OCI-LY1 (cell line): ENCODE results near the gene SULT6B1.
A peak's percentile ranks its signal among the peaks of the same experiment; 100 is the strongest.

Experiments
- H2AFZ ChIP-seq: fragments of 200-600 bp; sonication (generic), shearing (Covaris generic); 2 replicates; pipeline ENCODE4 v1.6.0; 2014; ENCODE audit warnings: antibody characterized with exemption, mild to moderate bottlenecking, low read length
- H3F3A ChIP-seq: fragments of 200-600 bp; sonication (generic), shearing (Covaris generic); 2 replicates; pipeline ENCODE4 v1.6.0; 2014; ENCODE audit warnings: mild to moderate bottlenecking, antibody characterized with exemption, low read length, moderate library complexity; ENCODE audit not compliant: insufficient read depth
- H3K27ac ChIP-seq: fragments of 200-600 bp; sonication (generic); 2 replicates; pipeline ENCODE4 v1.5.1; 2014; ENCODE audit warnings: low read length, mixed run types, mild to moderate bottlenecking, low read depth; ENCODE audit not compliant: poor library complexity, severe bottlenecking
- H3K27me3 ChIP-seq: fragments of 200-600 bp; sonication (generic); 2 replicates; pipeline ENCODE4 v1.6.0; 2014; ENCODE audit warnings: antibody characterized with exemption, mild to moderate bottlenecking, low read length, moderate library complexity; ENCODE audit not compliant: insufficient read depth
- H3K36me3 ChIP-seq: fragments of 200-600 bp; sonication (generic); 2 replicates; pipeline ENCODE4 v1.6.1; 2014; ENCODE audit warnings: mild to moderate bottlenecking, antibody characterized with exemption, low read length, moderate library complexity, mixed read lengths; ENCODE audit not compliant: insufficient read depth
- H3K4me1 ChIP-seq: fragments of 200-600 bp; sonication (generic); 2 replicates; pipeline ENCODE4 v1.5.1; 2014; ENCODE audit warnings: mild to moderate bottlenecking, low read length, moderate library complexity; ENCODE audit not compliant: insufficient read depth, severe bottlenecking
- H3K4me2 ChIP-seq: fragments of 200-600 bp; sonication (generic), shearing (Covaris generic); 2 replicates; pipeline ENCODE4 v1.6.1; 2014; ENCODE audit warnings: low read length
- H3K4me3 ChIP-seq: fragments of 200-600 bp; sonication (generic); 2 replicates; pipeline ENCODE4 v1.5.1; 2014; ENCODE audit warnings: low read length, low read depth, mild to moderate bottlenecking, mixed read lengths; ENCODE audit not compliant: poor library complexity, severe bottlenecking
- H3K79me2 ChIP-seq: fragments of 200-600 bp; shearing (Covaris generic); 2 replicates; pipeline ENCODE4 v1.6.1; 2016; ENCODE audit warnings: mixed run types, low read length, mixed read lengths; ENCODE audit not compliant: insufficient read depth
- H3K9ac ChIP-seq: fragments of 200-600 bp; sonication (generic), shearing (Covaris generic); 2 replicates; pipeline ENCODE4 v1.6.1; 2014; ENCODE audit warnings: mild to moderate bottlenecking, low read length, mixed read lengths
- H3K9me2 ChIP-seq: fragments of 200-600 bp; sonication (generic), shearing (Covaris generic); 2 replicates; pipeline ENCODE4 v1.6.1; 2014; ENCODE audit warnings: low read depth, mild to moderate bottlenecking, low read length, mixed read lengths
- H3K9me3 ChIP-seq: fragments of 200-600 bp; shearing (Covaris generic); 2 replicates; pipeline ENCODE4 v1.6.1; 2014; ENCODE audit warnings: low read length, mixed read lengths
- H4K20me1 ChIP-seq: fragments of 200-600 bp; sonication (generic), shearing (Covaris generic); 2 replicates; pipeline ENCODE4 v1.6.0; 2016; ENCODE audit warnings: mild to moderate bottlenecking, low read length; ENCODE audit not compliant: insufficient read depth
- CTCF ChIP-seq: fragments of 200-600 bp; sonication (generic), shearing (Covaris generic); IDR thresholded peaks from 2 replicates; pipeline ENCODE4 v1.5.1; 2017; ENCODE audit warnings: mild to moderate bottlenecking, antibody characterized with exemption, low read length, moderate library complexity, mixed read lengths
- EZH2 ChIP-seq: fragments of 200-600 bp; sonication (generic), shearing (Covaris generic); IDR thresholded peaks from 2 replicates; pipeline ENCODE4 v1.8.0; 2017; ENCODE audit warnings: borderline replicate concordance, mixed run types, mild to moderate bottlenecking, antibody characterized with exemption, low read length, moderate library complexity, mixed read lengths

The SULT6B1 gene

GRCh38 chr2:37190290-37190689 is 1.8 kb upstream of the SULT6B1 start:
- H3K36me3 ChIP-seq: no peaks in the 10 kb centered on the region
- H3K27ac ChIP-seq: no peak overlapping the region
- H2AFZ ChIP-seq: no peak overlapping the region
- H4K20me1 ChIP-seq: no peaks in the 10 kb centered on the region
- no peaks in the 10 kb centered on the region for H3K9me2 ChIP-seq
- H3K4me1 ChIP-seq: no peaks in the 10 kb centered on the region
- H3K27me3 ChIP-seq: no peaks in the 10 kb centered on the region; the same call in 1 of the 2 replicates
- H3K9me3 ChIP-seq: no peaks in the 10 kb centered on the region
- H3K4me2 ChIP-seq: no peak overlapping the region
- TF ChIP-seq EZH2 (no peak), CTCF (no peak)
- H3F3A ChIP-seq: no peaks in the 10 kb centered on the region
- H3K4me3 ChIP-seq: no peak overlapping the region
- no peak overlapping the region for H3K9ac ChIP-seq
- no peaks in the 10 kb centered on the region for H3K79me2 ChIP-seq

GRCh38 chr2:37189452-37190153 is 1.1 kb upstream of the SULT6B1 start:
- Histone ChIP-seq H3K9ac (no peak overlapping the region), H3K36me3 (no peaks in the 10 kb centered on the region), H3K4me1 (no peaks in the 10 kb centered on the region), H2AFZ (no peak overlapping the region), H3K27me3 (no peaks in the 10 kb centered on the region; the same call in 1 of the 2 replicates), H3F3A (no peaks in the 10 kb centered on the region), H3K79me2 (no peaks in the 10 kb centered on the region), H3K4me3 (no peak overlapping the region), H3K9me2 (no peaks in the 10 kb centered on the region), H3K27ac (no peak overlapping the region), H4K20me1 (no peaks in the 10 kb centered on the region), H3K4me2 (no peak overlapping the region), H3K9me3 (no peaks in the 10 kb centered on the region)
- TF ChIP-seq EZH2: no peak
- peak; percentile 35; the same call in 1 of the 2 replicates for TF ChIP-seq CTCF

DNA sequence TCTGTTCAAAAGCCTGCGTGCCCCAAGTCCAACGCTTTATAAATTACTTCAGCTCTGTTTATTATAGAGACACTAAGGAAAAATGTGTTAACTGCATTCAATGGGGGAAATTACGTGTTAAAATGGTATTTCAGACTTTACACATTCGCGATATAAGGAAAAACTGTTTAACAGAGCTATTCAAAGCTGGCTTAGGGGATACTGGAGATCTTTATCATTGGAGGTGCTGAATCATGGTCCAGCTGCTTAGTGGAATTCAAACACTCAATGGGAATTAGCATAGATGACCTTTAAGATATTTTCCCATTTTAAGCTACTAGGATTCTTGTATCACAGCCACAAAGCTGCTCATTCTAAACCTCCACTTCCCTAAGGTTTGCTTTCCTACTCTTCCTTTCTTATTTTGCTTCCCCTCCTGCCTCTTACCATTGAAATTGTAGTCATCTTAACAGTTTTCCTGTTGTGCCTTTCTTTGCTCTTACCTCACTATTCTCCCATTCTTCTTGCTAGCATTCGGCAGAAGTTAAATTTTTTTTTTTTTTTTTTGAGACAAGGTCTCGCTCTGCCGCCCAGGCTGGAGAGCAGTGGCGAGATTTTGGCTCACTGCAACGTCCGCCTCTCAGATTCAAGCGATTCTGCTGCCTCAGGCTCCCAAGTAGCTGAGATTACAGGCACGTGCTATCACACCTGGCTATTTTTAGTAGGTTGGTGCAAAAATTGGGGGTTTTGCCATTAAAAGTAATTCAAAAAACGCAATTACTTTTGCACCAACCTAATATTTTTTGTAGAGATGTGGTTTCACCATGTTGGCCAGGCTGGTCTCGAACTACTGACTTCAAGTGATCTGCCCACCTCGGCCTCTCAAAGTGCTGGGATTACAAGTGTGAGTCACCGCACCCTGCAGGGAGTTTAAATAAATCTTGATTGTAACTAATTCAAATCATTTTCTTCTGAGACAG is 6.5 kb downstream of the SULT6B1 start:
- H3K4me3 ChIP-seq: no peak overlapping the region
- no peaks in the 10 kb centered on the region for H3K9me2 ChIP-seq
- no peak overlapping the region for H3K27ac ChIP-seq
- no peaks in the 10 kb centered on the region for H3K4me1 ChIP-seq
- no peak overlapping the region for H3K9ac ChIP-seq
- no peaks in the 10 kb centered on the region for H3F3A ChIP-seq
- no peaks in the 10 kb centered on the region for H3K9me3 ChIP-seq
- TF ChIP-seq CTCF (no peak), EZH2 (no peak)
- no peaks in the 10 kb centered on the region for H3K27me3 ChIP-seq
- H4K20me1 ChIP-seq: no peaks in the 10 kb centered on the region
- no peaks in the 10 kb centered on the region for H3K36me3 ChIP-seq
- H2AFZ ChIP-seq: no peak overlapping the region
- no peaks in the 10 kb centered on the region for H3K79me2 ChIP-seq
- H3K4me2 ChIP-seq: no peak overlapping the region
